HG02938 (cell line): ENCODE results near the gene PTPN14.
A peak's percentile ranks its signal among the peaks of the same experiment; 100 is the strongest.

Source experiments
- ATAC-seq: cut with Tn5 transposase; IDR thresholded peaks from one replicate; pipeline ENCODE4 v1.9.1; 2021; ENCODE audit warnings: mild to moderate bottlenecking, moderate library complexity; ENCODE audit not compliant: unreplicated experiment

PTPN14 gene

DNA sequence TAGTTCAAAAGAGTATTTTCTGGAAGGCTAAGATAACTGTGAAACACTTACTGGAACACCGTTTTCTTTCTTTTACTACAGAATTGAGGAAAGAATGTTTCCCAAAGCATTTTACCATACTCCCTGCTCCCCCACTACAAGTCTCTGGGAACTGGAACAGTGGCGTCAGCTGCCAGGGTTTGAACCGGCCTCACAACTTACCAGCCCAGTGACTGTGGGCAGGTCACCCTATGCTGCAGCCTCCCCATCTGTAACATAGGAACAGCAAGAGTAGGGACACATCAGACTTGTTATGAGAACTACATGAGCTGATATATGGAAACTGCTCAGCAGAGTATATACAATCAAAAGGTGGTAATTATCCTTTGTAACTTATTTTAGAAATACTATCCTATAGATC lies 91.5 kb downstream of the PTPN14 start:
- ATAC-seq: no peak

DNA sequence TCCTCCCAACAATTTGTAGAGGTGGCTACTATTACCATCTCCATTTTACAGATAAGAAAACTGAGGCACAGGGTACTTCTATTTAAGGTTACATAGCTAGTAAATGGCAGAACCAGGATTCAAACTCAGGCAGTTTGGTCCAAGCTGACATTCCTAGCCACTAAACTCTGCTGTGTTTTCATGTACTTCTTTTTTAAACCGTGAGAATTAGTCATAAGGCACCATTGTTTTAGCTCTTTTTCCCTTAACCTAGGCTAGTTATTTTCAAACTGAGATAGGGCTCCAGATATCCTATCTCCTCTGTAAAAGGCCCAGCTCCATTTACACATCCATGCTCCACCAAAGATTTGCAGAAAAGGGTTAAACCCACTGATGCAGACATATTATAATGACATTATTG lies 92.9 kb downstream of the PTPN14 start:
- ATAC-seq: no peak

DNA sequence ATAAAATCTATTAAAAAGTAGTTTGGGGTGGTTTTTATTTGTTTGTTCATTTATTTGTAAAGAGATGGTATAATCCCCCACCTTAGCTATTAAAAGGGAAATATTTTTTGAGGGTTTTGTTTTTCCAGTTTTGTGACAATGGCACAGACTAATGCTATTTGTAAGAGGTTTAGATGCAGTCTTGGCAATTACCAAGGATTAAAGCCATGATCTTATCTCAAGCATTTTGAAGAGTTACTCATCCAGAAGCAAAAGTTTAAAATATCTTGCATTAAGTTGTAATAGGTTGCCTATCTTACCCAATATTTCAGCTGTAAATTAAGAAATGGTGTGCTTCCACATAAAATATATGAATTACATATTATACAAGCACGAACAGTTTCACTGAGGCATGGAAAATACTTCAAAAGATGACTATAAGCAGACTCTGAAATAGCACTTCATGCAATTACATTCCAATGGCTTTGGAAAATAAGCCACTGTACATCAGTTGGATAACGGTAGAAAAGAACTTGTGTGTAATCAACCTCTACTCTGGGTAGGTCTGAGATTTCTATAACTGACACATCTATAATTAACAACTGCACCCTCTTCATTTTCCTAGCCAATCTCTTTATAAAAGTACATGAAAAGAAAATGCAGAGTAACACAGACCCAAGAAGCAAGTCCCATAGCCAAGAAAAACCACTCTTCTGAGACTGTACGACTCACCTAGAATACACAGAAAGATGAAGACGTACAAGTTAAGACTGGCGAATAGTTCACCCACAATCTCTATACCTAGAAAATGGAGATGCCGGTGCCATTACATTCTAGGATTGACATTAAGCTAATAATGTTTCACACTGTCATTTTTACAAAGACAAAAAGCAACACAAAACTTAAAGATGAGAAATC lies 95.2 kb downstream of the PTPN14 start:
- no peak for ATAC-seq

DNA sequence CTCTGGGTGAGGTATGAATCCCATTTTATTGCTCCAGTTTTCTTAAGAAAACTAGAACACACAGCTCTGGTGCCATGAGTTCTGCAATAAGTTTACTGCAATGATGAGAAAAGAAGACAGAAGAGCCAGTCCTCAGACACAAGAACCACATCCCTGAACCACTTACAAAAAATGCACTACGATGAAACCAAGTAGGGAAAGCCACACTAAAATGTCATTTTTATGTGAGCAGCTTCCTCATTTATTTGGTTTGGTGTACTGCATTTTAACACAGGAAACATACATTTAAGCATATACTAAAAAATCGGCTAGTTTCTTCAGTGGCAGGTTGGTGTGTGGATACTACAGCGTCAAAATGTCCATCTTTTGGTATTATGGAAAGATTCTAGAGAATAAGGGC lies 95.9 kb downstream of the PTPN14 start:
- ATAC-seq: no peak

DNA sequence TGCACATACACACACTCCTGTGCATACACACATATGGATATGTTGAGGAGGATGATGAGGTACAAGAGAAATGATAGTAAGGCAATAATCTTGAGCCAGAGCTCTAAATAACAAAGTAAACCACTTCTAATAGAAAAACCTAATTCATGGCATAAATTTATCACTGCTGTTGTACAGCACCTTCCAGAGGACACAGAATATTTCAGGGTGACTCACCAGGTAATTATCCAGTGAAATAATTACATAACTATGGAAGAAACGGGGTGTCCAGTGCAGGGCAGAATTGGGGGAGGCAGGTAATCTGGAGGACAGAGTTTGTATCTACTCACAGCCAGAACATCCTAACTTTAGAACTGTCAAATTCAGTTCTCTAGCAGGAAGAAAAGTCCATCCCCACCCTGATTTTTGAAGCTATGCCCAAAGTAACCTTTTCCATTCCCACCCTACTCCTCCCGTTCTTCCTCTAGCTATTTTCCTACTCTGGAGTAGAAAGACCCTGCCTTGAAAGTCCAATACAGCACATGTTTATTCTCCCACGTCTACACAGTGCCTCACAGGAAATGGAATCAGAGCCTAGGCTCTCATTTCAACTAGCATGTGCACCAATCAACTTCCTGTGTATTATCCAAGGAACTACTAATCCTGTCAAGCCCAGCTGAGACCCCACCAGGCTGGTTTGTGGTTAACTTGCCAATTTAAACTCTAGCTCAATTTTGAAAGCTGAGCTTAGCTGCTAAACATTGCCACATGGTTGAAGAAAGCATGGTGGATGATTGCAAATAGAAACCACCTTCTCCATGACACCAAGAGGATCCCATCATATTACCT lies 96.6 kb downstream of the PTPN14 start:
- ATAC-seq: no peak

DNA sequence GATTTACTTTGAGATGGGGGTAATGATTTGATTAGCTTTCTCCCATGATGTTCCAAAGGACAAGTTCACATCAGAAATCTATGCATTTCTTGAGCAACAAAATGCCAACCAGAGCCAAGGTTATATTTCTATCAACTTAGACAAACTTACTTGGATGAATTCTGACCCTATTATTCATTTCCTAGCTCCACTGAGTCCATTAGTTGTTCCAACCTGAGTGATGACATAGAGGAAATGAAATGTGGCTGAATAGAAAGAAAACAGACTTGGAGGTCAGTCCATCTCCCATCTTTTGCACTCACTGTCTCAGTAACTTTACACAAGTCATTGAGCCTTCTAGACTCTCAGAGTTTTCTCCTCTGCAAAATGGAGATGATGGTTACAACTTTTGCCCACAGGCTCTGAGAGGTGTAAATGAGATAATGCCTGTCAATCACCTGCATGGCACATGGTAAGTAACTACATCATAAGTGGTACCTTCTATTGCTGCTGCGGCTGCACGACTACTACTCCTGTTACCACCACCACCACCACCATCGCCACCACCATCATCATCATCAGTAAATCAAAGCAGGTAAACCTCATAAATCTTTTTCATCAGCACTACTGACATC lies 98.2 kb downstream of the PTPN14 start:
- no peak for ATAC-seq

DNA sequence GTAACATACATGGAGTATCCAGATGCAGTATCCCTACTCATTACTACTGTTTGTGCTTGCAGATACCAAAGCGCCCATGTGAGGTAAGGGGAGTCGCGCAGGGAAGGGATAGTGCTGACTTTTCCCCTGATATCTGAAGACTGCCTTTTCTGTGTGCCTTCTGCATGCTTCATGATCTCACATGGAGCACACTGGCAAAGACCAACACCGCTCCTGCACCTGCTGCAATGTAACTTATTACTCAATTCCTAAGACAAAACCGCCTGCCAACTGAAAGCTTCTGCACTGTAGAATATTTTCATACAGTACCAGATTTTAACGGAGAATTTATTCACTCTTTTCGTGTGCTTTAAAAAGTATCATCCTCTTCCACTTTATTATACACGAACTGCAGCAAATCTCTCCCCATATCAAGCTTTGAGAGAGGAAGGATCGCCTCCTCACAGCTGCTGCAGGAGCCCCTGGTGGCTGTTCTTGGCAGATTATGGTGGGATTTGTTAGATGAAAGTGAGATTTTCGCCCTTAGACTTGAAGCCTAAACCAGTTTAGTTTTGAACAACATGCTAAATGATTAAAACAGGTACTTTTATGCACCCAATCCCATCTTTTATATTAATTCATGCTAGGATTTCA lies 99.1 kb downstream of the PTPN14 start:
- no peak for ATAC-seq

DNA sequence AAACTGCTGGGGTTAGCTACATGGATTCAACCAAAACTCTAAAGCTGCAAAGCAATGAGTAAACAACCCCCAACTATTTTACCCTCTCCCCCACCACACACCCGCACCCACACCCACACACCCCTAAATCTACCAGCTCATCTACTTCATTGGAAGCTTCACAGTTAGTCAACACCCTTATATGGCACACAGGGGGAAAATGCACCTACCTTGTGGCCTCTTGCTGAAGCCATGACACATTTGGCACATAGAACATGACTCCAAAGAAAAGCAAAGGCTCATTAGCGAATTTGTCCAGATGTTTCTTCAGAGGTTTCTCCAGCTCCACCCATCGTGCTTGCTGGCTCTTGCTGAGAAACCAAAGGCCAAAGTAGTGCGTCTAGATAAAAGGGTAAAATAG lies 99.8 kb downstream of the PTPN14 start:
- no peak for ATAC-seq

DNA sequence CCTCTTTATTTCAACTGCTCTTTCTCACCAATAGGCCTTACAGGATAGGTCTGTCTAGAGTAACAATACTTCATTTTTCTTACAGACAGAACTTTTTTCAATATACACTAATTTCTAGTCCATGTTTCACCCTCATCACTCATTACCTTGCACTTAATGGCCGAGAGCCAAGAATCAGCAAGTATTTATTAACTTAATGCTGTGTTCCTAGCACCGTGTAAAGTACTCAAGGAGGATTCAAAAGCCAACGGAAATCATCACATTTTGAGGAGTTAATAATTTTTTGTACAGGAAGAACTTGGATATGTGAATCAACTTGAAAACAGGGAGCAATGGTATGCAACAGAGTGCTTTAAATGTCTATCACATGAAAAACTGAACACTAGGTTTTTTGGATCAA lies 102.0 kb downstream of the PTPN14 start:
- ATAC-seq: no peak

DNA sequence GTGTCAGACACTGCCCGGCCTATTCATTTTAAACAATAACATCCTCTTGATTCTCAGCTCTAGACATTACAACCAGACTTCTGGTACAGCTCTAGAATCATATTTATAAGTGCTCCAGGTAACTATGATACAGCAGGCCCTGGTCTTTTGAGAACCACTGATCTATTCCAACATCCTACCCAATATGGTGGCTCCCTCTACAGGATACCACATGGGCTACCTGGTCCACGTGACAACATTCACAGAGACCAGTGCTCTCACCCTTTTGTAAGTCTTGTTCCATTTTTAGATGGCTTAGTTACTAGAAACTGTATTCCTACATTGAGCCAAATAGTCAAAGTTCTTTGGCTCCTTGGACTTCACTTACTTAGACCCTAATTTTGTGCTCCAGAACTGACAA lies 102.9 kb downstream of the PTPN14 start:
- no peak for ATAC-seq

DNA sequence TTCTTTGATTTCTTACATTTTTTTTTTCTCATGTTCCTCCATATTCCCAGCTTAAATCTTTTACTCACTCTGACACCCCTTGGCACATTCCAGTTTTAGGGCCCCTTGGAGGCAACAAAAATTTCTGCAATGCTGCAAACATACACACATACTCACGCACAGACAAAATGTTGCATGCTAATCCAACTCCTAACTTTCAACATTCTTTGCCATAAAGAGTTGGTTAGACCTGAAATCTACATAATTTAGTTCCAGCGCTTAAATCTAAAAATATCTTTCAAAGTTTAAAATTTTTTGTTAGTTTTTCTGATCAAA lies 103.9 kb downstream of the PTPN14 start:
- ATAC-seq: no peak

DNA sequence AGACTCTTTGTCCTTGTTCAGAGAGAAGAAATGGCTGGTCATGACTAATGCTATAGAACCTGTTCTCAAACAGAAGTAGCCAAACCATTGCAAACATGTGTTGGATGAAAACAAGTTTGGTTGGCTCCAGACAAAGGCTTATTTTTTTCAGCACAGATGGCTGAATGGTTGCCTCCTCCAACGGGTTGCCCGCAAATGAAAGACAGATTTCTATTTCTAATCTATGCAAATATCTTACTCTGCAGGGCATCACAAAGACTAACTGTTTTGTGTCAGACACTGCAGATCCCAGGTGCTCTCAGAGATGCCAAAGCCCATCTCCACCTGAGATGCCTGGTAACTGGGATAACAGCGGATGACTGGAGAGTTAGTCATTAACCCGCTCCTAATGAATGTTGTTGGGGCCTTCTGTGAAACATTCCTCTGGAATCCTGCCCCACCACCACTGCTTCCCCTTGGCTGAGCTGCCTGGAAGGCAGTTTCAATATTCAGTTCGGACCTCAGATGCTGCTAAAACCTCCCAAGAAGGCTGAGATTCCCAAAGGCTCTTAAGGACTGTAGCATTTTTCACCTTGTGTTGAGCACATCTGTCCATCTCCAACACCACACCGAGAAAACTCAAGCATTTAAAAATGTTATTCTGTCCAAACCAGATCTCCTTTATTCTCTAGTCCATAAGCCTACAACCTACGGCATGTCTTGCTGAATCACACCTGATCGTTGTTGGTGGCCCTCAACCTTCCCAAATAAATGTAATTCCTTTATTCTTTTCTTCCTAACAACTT lies 104.4 kb downstream of the PTPN14 start:
- peak; percentile 71 for ATAC-seq

DNA sequence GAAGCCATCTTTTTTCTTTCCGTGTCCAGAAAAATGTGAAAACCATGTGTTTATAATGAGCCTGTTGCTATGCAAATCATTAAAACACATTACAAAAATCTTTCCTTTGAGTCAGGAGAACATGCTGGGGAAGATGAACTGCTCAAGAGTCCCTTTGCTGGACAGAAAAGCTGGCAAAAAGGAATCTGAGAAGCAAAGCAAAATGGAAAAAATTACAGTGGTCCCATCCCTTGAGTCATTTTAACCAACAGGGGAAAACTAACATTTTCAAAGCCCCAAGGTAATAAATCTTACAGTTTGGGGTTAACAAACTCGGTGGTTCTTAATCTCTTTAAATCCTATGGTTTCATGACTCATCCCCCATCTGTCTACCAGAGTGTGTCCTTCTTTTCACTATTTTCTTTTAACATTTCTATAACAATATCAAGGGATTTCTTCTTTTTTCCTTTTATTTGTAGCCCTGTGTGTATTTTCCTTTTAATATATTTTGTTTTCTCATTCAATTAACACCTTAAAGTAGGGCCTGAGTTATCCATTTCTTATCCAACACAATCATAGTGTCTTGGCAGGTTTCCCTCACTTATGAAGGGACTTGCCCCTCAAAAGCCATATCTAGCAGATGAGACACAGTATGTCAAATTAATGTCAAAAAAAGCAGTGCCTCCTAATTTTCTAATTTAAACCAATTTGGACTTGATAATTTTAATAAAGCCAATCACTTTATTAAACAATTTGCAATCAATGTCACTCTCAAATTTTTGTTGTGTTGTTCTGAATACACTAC lies 105.4 kb downstream of the PTPN14 start:
- ATAC-seq: no peak

DNA sequence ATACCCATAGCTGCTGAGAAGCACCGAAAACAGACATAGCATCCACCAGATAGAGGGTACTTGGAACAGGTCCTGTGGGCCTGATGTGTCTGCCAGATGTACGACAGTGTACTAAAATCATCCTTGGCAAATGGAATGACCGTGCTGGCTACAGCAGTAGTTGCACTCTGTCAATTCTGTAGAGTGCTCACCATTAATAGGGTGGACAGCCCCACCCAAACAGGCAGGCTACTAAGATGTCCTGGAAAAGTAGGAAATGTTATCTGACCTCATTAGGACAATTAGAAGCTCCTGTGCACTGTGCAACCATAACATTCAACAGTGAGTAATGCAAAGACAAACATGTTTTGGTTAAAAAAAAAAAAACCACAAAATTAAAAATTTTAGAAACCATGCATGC lies 106.2 kb downstream of the PTPN14 start:
- ATAC-seq: no peak

DNA sequence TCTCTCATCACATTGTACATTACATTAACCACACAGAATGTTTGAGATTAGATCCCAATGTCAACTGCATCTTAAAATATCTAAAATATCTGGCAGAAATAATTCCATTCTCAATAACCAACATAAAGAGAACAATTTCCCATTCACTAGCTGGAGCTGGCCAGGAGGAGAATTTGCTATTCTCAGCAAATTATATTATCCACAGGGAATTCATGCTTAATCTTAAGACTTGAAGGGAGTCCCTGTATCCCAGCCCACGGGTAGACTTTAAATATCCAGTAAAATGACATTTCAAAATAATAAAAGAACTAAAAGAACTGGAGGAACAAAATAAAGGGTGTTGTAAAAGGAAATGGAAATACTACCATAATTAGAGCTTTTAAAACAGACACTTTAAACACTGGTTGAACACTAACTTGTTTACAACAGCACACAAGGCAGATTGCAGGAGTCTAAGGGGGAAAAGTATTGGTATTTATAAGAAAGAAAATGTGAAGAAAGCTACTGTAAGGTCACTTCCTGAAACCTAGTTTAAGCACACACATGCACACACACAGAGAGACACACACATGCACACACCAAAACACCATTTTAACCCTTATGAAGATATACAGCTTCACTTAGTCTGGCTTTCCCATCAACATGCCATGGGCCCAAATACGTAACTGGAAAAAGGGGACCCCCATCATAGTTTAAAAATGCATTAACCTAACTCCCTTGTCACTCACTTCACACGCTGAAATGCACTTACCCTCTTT lies 107.0 kb downstream of the PTPN14 start:
- no peak for ATAC-seq

DNA sequence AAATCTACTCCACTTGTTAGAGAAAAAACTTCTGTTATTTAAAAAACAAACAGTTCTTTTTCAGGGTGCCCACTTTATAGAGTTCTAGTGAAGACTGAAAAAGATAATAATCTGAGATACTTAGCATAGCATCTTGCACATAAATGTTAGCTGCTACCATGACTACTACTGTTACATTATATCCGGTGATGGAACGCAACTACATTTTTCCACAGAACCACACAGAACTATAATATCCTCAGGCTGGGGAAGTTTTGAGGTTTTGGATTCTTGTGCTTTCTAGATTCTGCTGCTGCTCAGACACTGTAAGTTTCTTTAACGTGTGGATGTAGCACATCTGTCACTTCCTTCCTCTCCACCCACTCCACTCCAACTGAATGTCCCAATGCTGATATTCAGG lies 110.3 kb downstream of the PTPN14 start:
- ATAC-seq: no peak

DNA sequence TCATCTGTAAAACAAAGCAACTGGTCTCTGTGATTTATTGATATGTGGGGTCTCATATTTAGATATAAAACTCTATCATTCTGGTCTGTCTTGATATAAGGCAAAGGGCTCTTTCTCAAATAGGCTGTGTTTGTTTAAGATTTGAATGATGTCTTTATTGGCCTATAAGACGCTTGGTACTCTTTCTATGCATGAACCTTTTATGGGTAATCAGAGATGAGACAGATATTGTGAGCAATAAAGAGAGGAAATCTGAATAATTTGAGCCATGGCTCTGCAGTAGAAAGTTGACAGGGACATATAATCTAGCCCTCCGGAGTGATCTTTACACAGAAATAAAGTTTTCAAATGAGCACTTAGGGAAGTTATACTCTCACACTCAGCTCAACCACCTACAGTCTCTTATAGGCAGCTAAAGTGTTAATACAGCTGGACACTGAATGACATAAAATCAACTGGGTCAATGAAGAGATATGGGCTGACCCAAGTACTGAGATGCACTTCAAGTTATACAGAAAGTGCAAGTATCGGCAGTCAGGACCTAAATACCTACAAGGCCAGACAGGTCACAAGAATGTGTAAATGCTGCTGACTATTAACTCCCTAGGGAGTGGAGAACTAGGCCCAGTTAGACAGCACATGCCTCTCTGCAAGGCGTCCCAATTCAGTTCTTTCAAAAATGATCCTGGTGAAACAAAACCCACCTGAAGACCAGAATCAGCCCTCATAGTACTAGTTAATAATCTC lies 111.0 kb downstream of the PTPN14 start:
- ATAC-seq: no peak

DNA sequence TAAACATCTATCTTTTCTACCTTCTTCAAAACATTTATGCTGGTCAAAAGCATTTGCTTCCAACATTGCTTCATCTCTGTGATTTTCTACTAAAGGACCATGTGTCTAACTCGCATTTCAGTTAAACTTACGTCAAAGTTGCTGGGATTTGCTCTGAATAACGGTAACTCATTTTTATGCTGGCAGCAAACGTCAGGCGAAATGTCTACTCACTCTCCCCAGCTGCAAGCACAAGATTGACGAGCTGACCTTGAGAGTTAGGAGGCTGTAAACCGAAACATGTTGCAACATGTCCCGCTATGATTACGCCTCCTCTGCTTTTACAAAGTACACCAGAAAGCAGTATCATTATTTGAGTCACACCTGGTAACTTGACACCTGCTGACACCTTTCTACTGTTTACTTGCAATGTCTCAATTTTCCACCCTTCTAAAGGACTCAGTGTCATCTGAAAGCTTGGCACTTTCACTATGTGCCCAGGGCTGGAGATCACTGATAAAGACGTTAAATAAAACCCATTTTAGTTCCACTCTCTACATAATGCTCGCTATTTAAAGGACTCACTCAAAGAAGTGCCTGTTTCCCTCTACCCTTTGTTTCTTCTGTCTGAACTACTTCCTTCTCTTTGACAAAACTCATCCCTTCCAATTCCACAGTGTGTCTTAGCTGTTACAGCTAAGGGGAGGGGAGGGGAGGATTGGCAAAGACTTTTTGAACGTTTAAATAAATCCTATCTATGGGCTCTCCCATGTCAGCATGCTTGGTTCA lies 111.9 kb downstream of the PTPN14 start:
- peak; percentile 89 for ATAC-seq
